HG03565 (cell line): Measurements from ENCODE around the gene FBXL16.
"Not testable (repeated sequence)": the region's sequence is repeated elsewhere in the genome, so short reads cannot be mapped to it uniquely, and the experiment has no call there.

Experiments used
- ATAC-seq: cut with Tn5 transposase; IDR thresholded peaks from one replicate; pipeline ENCODE4 v1.9.1; 2021; ENCODE audit warnings: mild to moderate bottlenecking, moderate library complexity; ENCODE audit not compliant: unreplicated experiment

FBXL16 gene

DNA sequence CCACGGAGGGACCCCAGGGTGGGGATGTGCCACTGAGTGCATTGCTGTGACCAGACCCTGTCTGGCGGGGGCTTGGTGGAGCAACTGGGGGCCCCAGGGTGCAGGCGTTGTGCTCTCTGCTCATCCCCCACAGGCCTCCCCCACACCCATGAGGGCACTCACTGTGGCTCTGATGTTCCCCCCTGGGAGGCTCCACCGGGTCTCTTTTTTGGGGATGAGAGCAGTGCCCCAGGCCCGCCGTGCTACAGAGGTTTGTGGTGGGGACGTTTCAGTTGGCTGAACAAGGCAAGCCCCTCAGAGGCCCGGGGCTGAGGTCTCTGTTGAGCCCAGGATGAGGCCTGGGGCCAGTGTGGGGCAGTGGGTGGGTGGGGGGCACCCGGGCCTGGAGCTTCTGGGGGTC lies 18.1 kb upstream of the FBXL16 start:
- ATAC-seq = no peak

DNA sequence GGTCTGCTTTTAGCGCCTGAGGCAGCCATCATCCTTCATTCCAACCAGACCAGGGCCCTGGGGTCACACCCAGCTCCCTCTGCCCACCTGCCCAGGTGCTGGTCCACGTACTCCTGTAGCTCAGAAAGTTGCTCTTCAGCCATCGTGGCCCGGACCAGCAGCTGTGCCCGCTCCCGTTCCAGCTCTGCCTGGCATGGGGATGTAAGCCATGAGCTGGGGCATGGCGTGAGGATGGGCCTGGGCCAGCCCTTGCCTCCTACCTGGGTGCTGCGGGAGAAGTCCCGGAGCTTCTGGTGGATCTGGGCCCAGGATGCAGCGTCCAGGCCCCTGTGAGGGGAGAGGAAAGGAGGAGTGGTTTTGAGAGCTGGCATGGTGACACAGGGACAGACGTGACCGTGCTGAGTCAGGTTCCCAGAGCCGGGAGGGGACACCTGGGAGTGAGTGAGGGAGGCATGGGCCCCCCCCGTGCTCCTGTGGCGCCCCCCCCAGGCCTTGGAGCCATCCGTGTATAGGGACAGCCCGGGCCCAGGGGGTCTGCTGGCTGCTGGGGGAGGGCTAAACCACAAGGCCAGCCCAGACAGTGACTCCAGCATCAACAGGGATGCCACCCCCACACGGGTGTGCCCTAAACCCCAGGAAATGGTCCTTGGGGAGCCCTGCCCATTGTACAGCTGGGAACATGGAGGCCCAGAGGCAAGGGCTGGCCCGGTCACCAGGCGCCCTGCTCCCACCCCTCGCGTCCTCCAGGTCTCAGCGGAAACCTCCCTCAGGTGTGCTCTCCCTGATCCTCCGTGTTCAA lies 17.4 kb upstream of the FBXL16 start:
- ATAC-seq = no peak

DNA sequence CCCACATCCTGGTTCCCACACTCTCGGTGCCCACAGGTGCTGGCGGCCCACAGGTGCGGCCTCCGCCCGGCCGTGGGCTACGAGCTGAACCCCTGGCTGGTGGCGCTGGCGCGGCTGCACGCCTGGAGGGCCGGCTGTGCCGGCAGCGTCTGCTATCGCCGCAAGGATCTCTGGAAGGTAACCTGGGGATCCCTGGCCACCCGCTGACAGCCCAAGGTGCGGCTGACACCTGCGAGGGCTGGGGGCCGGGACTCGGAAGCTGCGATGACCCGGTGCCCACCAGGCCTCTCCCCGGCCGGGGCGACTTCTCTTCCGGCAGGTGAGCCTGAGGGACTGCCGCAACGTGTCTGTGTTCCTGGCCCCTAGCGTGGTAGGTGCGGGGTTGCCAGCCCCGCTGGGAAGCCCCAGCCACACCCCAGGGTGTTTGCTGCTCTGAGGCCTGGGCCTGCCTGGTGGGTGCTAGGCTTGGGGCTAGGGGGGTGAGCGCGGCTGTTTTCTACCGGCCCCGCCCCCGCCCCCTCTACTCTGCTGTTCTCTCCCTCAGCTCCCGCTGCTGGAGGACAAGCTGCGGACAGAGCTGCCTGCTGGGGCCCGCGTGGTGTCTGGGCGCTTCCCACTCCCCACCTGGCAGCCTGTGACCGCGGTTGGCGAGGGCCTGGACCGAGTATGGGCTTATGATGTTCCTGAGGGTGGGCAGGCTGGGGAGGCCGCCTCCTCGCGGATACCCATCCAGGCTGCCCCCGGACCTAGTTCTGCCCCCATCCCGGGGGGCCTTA lies 16.4 kb upstream of the FBXL16 start:
- ATAC-seq = no peak

- peak; percentile 56 for ATAC-seq
These were observed 15.6 kb upstream of the FBXL16 start, which contains the start of gene ANTKMT for GRCh38 chr16:720990-721764. Gene ANTKMT, plus strand, starts transcription at chr16:721146. Its CDS starts 129 bp downstream, at chr16:721275.

DNA sequence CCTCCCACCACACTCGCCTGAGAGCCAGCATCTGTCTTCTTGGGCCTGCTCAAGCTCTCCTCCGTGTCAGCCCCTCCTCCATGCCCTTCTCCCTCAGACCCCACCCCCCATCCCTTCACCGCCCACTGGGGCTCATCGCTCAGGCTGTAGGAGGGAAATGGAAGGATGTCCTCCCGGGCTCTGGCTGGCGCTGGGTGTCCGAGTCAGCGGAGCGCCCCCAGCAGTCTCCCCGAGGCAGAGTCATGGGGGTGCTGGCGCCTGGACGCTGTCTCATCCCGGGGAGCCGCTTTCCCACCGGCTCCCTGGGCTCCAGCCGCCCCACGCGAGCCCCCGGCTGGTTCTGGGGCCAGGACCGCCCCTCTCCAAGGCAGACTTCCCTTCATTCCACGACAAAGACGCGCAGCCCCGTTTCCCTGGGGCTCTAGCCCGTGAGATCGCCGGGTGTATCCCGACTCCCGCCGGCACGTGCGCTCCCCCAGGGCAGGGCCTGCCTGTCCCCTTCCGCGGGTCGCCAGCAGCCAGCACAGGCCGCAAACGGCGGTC lies 14.9 kb upstream of the FBXL16 start:
- peak; percentile 3 for ATAC-seq

DNA sequence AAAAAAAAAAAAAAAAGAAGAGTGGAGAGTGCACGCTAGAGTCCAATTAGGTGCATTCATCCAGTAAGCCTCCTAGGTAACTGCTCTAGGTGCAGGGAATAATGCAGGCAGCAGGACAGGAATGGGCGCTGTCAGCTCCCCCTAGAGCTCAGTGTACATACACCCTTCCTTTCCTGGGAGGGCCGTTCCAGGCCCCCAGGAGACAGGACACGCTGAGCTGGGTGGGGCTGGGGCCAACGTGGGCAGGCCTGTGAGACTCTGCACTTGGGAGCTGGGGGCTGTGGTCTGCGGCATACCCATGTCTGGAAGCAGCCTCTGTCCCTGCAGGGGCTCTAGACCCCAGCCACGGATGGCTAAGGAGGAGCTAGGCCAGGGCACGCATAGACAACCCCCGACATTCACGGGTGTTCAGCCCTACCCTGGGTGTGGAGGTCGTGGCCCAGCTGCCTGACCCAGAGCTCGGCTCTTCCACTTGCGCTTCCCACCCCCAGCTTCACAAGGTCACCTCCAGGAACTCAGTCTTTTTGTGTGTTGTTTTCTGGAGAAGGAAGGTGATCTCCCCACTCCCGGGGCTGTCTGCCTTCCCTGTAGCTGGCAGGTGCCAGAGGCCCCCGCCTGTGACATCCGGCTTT lies 14.3 kb upstream of the FBXL16 start:
- no peak for ATAC-seq

DNA sequence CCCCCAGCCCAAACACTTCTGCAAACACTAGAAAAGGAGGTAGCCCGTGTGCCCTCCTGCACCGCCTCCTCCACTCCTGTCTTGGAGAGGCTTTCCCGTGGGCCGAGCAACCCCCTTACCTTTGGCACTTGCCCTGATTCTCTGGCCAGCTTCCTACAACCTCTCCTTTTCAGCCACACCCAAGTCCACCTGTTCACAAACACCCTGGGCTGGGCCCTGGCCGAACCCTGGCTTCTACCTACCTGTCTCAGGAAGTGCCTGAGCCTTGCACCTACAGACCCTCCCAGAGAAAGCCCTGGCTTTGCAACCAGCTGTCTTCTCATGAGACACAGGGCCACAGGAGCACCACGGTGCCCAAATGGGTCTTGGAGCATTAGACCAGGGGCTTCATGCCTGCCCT lies 13.3 kb upstream of the FBXL16 start:
- no peak for ATAC-seq

GRCh38 chr16:718389-718788 lies 12.8 kb upstream of the FBXL16 start:
- no peak for ATAC-seq

DNA sequence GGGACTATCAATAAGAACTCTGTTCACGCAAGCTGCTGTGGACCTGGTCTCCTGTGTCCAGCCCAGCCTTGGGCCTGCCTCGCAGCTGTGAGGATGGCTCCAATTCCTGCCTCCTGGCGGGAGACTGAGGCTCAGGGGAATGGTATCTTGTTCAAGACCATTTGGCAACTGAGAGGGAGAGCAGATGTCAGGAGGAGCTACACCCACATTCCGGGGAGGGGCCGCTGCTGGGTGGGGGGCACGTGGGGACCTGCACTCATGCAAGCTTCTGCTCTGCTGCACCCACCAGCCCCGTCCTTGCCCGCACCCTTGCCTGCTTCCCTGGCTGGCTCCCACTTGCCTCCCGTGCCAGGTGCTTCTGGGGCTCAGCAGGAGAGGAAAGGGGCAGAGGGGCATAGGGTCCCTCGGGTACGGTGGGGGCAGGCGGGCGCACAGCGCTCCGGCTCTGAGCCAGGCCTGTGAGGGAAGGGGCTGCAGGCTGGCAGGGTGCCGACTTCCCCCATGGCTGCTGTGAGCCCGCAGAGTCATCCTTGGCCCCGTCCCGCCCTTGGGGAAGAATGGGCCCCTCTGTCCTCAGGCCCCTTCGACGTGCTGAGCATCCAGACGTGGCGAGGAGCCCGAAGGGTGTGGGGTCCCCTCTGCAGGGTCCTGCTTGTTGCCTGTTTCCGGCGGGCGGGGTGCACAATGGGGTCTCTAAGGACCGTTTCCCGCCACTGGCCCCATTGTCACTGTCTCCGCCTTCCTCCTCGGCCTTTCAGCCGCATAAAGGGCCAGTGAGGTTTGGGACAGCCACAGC lies 12.0 kb upstream of the FBXL16 start:
- no peak for ATAC-seq

DNA sequence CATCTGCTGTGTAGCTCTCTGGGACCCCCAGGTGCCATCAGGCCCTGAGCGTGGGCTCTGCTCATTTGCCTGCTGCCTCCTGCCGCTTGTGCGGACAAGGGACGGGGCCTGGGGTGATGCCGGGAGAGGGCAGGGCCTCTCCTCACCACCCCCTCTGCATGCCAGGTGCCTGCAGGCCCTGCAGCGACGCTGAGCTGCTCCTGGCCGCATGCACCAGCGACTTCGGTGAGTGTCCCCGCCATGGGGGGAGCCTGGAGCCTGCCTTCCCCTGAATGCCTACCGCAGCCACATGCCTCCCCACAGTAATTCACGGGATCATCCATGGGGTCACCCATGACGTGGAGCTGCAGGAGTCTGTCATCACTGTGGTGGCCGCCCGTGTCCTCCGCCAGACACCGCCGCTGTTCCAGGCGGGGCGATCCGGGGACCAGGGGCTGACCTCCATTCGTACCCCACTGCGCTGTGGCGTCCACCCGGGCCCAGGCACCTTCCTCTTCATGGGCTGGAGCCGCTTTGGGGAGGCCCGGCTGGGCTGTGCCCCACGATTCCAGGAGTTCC lies 11.2 kb upstream of the FBXL16 start:
- ATAC-seq = no peak

GRCh38 chr16:716200-716568 lies 10.6 kb upstream of the FBXL16 start:
- no peak for ATAC-seq

- ATAC-seq = no peak
These were observed 10.0 kb upstream of the FBXL16 start for GRCh38 chr16:715477-716199.

DNA sequence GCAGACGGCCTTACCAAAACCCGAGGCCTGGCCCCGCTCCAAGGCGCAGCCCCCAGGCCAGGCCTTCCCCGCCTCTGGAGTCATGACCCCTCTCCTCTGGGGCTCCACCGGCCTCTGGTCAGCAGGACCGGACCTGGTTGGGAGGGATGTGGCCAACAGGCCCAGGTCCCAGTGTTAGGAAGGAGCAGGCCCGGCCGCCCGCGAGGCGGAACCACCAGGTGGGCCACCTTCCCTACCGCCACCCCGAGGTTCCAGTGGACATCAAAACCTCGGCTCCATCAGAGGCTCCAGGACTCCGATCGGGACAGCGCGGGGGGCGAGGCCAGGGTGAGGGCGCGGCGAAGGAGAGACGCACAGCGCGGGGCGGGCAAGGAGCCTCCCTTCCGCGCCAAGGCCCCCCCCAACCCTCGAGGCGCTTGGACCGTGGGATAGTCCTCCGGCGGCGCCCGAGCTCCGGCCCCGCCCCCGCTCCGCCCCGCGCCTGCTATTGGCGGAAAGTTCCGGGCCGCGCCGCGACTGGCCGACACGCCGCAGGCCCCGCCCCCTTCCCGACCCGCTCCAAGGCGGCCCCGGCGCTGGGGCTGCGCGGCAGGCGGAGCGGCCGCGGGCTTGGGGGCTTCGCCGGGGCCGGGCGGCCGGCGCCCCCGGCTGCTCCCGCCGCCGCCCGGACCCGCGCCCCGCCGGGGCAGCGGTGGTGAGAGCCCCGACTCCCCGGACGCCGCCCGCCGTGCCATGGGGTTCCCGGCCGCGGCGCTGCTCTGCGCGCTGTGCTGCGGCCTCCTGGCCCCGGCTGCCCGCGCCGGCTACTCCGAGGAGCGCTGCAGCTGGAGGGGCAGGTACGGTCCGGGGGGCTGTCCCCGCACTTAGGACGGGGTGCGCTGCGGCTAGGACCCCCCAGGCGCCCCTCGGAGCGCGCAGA lies 9.2 kb upstream of the FBXL16 start, which contains the start of gene METRN:
METRN (plus strand) TSS at position 561 of the 919 bp plus-strand sequence; CDS start at position 733, 172 bp downstream.
- ATAC-seq = peak; percentile 61

DNA sequence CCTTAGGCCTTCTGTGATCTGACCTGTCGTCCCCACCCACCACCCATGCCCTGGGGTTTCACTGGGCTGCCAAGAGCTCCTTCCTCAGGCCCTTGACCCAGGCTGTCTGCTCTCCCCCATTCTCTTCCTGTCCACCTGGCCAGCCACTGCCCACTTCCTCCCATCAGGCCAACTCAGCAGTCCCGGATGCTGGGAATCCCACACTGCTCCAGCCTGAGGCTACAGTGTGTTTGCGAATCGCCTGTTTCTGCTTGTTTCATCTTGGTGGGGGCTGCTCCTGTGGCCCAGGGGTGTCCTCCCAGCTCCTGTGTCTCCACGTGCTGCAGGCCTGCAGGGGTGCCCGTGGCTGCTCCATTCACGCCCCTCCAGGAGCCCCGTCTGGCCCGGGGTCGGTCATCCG lies 8.5 kb upstream of the FBXL16 start:
- ATAC-seq = no peak

DNA sequence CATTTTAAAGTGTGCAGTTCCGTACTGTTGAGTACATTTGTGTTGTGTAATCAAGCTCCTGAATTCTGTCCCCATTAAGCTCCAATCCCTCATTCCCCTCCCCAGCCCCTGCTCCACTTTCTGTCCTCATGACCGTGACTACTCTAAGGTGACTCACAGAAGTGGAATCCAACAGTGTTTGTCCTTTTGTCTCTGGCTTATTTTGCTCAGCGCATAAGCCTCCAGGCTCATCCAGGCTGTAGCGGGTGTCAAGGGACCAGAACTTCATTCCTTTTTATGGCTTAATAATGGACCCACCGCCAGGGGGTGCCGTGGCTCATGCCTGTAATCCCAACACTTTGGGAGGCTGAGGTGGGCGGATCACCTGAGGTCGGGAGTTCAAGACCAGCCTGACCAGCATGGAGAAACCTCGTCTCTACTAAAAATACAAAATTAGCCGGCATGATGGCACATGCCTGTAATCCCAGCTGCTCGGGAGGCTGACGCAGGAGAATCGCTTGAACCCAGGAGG lies 7.2 kb upstream of the FBXL16 start:
- ATAC-seq = not testable (repeated sequence)

- no peak for ATAC-seq
These were observed 6.1 kb upstream of the FBXL16 start for GRCh38 chr16:711548-712320.

- no peak for ATAC-seq
These were observed 5.5 kb upstream of the FBXL16 start for GRCh38 chr16:711084-711483.
